NK-92 treated with Interleukin-12 subunit alpha and Interleukin-12 subunit beta, amount 100 ng/mL, for 24 hours (cell line): ENCODE measurements around the gene ATG10.
A peak's percentile ranks its signal among the peaks of the same experiment; 100 is the strongest.
"Not testable (repeated sequence)": the region's sequence is repeated elsewhere in the genome, so short reads cannot be mapped to it uniquely, and the experiment has no call there.

Experiments used
- DNase-seq: peaks from one replicate; lab custom pipeline; 2025; lab: John Stamatoyannopoulos, UW

Gene ATG10

GRCh38 chr5:82222597-82223574 lies 251.1 kb downstream of the ATG10 start:
- no peak for DNase-seq

- peak; percentile 6 for DNase-seq
Observed at GRCh38 chr5:82225525-82226172, 253.8 kb downstream of the ATG10 start.

- DNase-seq, result no peak
Observed at GRCh38 chr5:82234885-82235284, 263.1 kb downstream of the ATG10 start.

GRCh38 chr5:82244151-82244550 lies 272.3 kb downstream of the ATG10 start:
- no peak for DNase-seq

GRCh38 chr5:82244854-82245635 lies 273.2 kb downstream of the ATG10 start:
- no peak for DNase-seq

GRCh38 chr5:82246960-82247574 lies 275.2 kb downstream of the ATG10 start:
- no peak for DNase-seq

GRCh38 chr5:82252744-82253143 lies 280.9 kb downstream of the ATG10 start:
- DNase-seq, result no peak

GRCh38 chr5:82255844-82256243 lies 284.0 kb downstream of the ATG10 start:
- no peak for DNase-seq

- no peak for DNase-seq
Observed at GRCh38 chr5:82257247-82257646, 285.4 kb downstream of the ATG10 start.

GRCh38 chr5:82257729-82258128 lies 285.9 kb downstream of the ATG10 start:
- no peak for DNase-seq

GRCh38 chr5:82259172-82259800 lies 287.5 kb downstream of the ATG10 start:
- no peak for DNase-seq

- DNase-seq, result no peak
Observed at GRCh38 chr5:82265047-82265446, 293.2 kb downstream of the ATG10 start.

- not testable (repeated sequence) for DNase-seq
Observed at GRCh38 chr5:82267297-82267933, 295.6 kb downstream of the ATG10 start.

- DNase-seq, result not testable (repeated sequence)
Observed at GRCh38 chr5:82269363-82269762, 297.5 kb downstream of the ATG10 start.

- DNase-seq, result not testable (repeated sequence)
Observed at GRCh38 chr5:82272571-82273356, 300.9 kb downstream of the ATG10 start.

- DNase-seq, result not testable (repeated sequence)
Observed at GRCh38 chr5:82273426-82273825, 301.6 kb downstream of the ATG10 start.

GRCh38 chr5:82274343-82275211 lies 302.8 kb downstream of the ATG10 start:
- no peak for DNase-seq

GRCh38 chr5:82275216-82275664 lies 303.4 kb downstream of the ATG10 start:
- DNase-seq, result no peak
